CD4-positive, alpha-beta T cell (primary cell): Measurements from ENCODE around the gene PMCH. TPM values are rescaled to one million over a fixed set of nuclear protein-coding genes. Genes with fewer than 3 reads are reported as not detected.

Experiments used
- ATAC-seq: fragments of 200-7000 bp; cut with Tn5 transposase; one replicate; pipeline ENCODE4 v1.10.0; 2022; ENCODE audit warnings: mild to moderate bottlenecking; ENCODE audit not compliant: poor library complexity
- CTCF ChIA-PET: fragments of 350-600 bp; sonication (Branson Sonifier 250); formaldehyde crosslinking; loops from one replicate; lab custom pipeline; 2021; ENCODE audit warnings: antibody characterized with exemption, inconsistent platforms; lab: Charles Lee
- POLR2A ChIA-PET: fragments of 350-600 bp; sonication (Branson Sonifier 250); formaldehyde crosslinking; loops from one replicate; lab custom pipeline; 2021; ENCODE audit warnings: antibody characterized with exemption, inconsistent platforms; lab: Charles Lee
- DNase-seq, 14 experiments: peaks; one replicate each; pipeline ENCODE4 v3.0.0-alpha.2; 2013 to 2020; ENCODE audit warnings: mixed read lengths in 2 of 14
- H3K27ac ChIP-seq, 2 donors: one replicate each; pipeline versions ENCODE4 v1.5.1 to v1.7.0; 2013; ENCODE audit warnings: low read length in 2 of 2, low read depth in 1 of 2, mild to moderate bottlenecking in 1 of 2
- H3K27me3 ChIP-seq, 2 experiments: 1 replicate in 1 of 2; 2 replicates in 1 of 2; pipeline versions ENCODE4 v1.6.1 to v1.7.0; 2013; ENCODE audit warnings: low read length in 2 of 2, control low read depth in 1 of 2, mild to moderate bottlenecking in 1 of 2, moderate library complexity in 1 of 2; ENCODE audit not compliant: insufficient read depth in 2 of 2, control insufficient read depth in 1 of 2
- H3K36me3 ChIP-seq: one replicate; pipeline ENCODE4 v1.6.1; 2013; ENCODE audit warnings: low read length, control low read depth; ENCODE audit not compliant: insufficient read depth
- H3K4me1 ChIP-seq: one replicate; pipeline ENCODE4 v1.6.1; 2013; ENCODE audit warnings: low read length, control low read depth; ENCODE audit not compliant: insufficient read depth
- H3K4me3 ChIP-seq: one replicate; pipeline ENCODE4 v1.5.1; 2013; ENCODE audit warnings: mild to moderate bottlenecking, low read length, moderate library complexity
- H3K9me3 ChIP-seq, 2 experiments: 1 replicate in 1 of 2; 2 replicates in 1 of 2; pipeline versions ENCODE4 v1.6.1 to v1.7.0; 2013; ENCODE audit warnings: low read length in 2 of 2, mild to moderate bottlenecking in 2 of 2, control low read depth in 1 of 2, moderate library complexity in 1 of 2; ENCODE audit not compliant: control insufficient read depth in 1 of 2, insufficient read depth in 1 of 2
- H3K27ac Mint-ChIP-seq: one replicate; pipeline ENCODE4 v1.8.0; 2020; ENCODE audit warnings: mixed read lengths
- H3K27me3 Mint-ChIP-seq: one replicate; pipeline ENCODE4 v1.8.0; 2021; ENCODE audit warnings: mixed read lengths
- H3K36me3 Mint-ChIP-seq: one replicate; pipeline ENCODE4 v1.8.0; 2021; ENCODE audit warnings: low read depth, mixed read lengths
- H3K4me1 Mint-ChIP-seq: one replicate; pipeline ENCODE4 v1.8.0; 2021; ENCODE audit warnings: low read depth, mixed read lengths
- H3K4me3 Mint-ChIP-seq: one replicate; pipeline ENCODE4 v1.8.0; 2020; ENCODE audit warnings: mild to moderate bottlenecking, mixed read lengths
- H3K9me3 Mint-ChIP-seq: one replicate; pipeline ENCODE4 v1.8.0; 2020; ENCODE audit warnings: mixed read lengths
- intact Hi-C, 2 experiments: fragments of 100-400 bp; cut with DNase I in 1 of 2; cut with micrococcal nuclease in 1 of 2; formaldehyde crosslinking; loops; one replicate each; pipeline versions ENCODE4 v1.15.1 to v1.9.0; 2023 to 2025; cut with DNase I, micrococcal nuclease
- total RNA-seq, 174 experiments: library from RNA in 2 of 174; stranded (reverse) in 2 of 174; gene quantifications; one replicate each; pipeline ENCODE4 v1.2.3 and lab custom pipeline; 2021 to 2026
- TF ChIP-seq, protein P1 (sequence below): fragments of 200-600 bp; IDR thresholded peaks from one replicate; pipeline ENCODE4 v1.8.0; 2022; ENCODE audit warnings: antibody characterized with exemption, mild to moderate bottlenecking

The PMCH gene
- total RNA-seq, 2 experiments from 2014 or later, result not detected

- Histone ChIP-seq H3K4me3 (no peak overlapping the region), H3K27me3 (no peaks in the 10 kb centered on the region), H3K9me3 (no peaks in the 10 kb centered on the region), H3K36me3 (no peaks in the 10 kb centered on the region), H3K4me1 (no peaks in the 10 kb centered on the region), H3K27ac (no peak overlapping the region)
- Mint-ChIP-seq H3K4me1 (no peaks in the 10 kb centered on the region), H3K9me3 (no peaks in the 10 kb centered on the region), H3K36me3 (no peaks in the 10 kb centered on the region), H3K4me3 (no peak overlapping the region), H3K27me3 (no peaks in the 10 kb centered on the region), H3K27ac (no peak overlapping the region)
- ChIA-PET POLR2A (no interaction called here), CTCF (interaction anchor here (0.9 kb wide), 1 partner anchor 17 kb away, joined by 3 read pairs; no protein-coding TSS in a partner anchor)
- DNase-seq (no peak), ATAC-seq (no peak)
- TF ChIP-seq, protein P1, sequence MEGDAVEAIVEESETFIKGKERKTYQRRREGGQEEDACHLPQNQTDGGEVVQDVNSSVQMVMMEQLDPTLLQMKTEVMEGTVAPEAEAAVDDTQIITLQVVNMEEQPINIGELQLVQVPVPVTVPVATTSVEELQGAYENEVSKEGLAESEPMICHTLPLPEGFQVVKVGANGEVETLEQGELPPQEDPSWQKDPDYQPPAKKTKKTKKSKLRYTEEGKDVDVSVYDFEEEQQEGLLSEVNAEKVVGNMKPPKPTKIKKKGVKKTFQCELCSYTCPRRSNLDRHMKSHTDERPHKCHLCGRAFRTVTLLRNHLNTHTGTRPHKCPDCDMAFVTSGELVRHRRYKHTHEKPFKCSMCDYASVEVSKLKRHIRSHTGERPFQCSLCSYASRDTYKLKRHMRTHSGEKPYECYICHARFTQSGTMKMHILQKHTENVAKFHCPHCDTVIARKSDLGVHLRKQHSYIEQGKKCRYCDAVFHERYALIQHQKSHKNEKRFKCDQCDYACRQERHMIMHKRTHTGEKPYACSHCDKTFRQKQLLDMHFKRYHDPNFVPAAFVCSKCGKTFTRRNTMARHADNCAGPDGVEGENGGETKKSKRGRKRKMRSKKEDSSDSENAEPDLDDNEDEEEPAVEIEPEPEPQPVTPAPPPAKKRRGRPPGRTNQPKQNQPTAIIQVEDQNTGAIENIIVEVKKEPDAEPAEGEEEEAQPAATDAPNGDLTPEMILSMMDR, result no peak
- intact Hi-C loops, result no loop called here
Measured at GRCh38 chr12:102215992-102216691, 18.5 kb upstream of the PMCH start.

DNA sequence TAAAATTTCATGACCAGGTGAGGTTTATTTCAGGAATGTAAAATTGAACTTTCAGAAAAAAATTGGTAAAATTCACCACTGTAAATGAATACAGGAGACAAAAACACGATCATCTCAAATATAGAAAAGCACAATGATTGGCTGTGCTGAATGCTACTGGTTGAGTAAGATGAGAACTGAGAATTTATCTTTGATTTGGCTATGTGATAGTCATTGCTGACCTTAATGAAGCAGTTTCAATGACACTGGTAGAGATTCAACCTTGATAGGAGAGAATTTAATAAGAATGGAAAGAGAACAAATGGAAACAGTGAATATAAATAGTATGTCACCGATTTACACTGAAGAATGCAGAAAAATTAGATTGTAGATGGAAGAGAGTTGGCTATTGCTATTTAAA lies 6.4 kb upstream of the PMCH start:
- Mint-ChIP-seq H3K27me3 (no peaks in the 10 kb centered on the region), H3K36me3 (no peaks in the 10 kb centered on the region), H3K4me3 (no peak overlapping the region), H3K9me3 (peaks cover 7% of the 10 kb centered on the region), H3K4me1 (no peaks in the 10 kb centered on the region), H3K27ac (no peak overlapping the region)
- H3K9me3 ChIP-seq, result peaks cover 0 to 7% of the 10 kb centered on the region in 2 experiments
- intact Hi-C loops, result no loop called here
- no peak overlapping the region for H3K4me3 ChIP-seq
- no peak overlapping the region for H3K27ac ChIP-seq
- ChIA-PET CTCF (no interaction called here), POLR2A (no interaction called here)
- H3K4me1 ChIP-seq, result no peaks in the 10 kb centered on the region
- DNase-seq (no peak), ATAC-seq (no peak)
- TF ChIP-seq, protein P1, result no peak
- no peaks in the 10 kb centered on the region for H3K27me3 ChIP-seq
- H3K36me3 ChIP-seq, result no peaks in the 10 kb centered on the region

- H3K27me3 ChIP-seq, result no peaks in the 10 kb centered on the region
- no peak overlapping the region for H3K27ac ChIP-seq
- H3K27me3 Mint-ChIP-seq, result no peaks in the 10 kb centered on the region
- no peaks in the 10 kb centered on the region for H3K36me3 Mint-ChIP-seq
- no peaks in the 10 kb centered on the region for H3K4me1 Mint-ChIP-seq
- H3K4me1 ChIP-seq, result no peaks in the 10 kb centered on the region
- H3K4me3 Mint-ChIP-seq, result no peak overlapping the region
- no peak for ATAC-seq
- TF ChIP-seq, protein P1, result no peak
- no peak overlapping the region for H3K4me3 ChIP-seq
- H3K9me3 ChIP-seq, result no peaks in the 10 kb centered on the region
- POLR2A ChIA-PET, result no interaction called here
- no peaks in the 10 kb centered on the region for H3K36me3 ChIP-seq
- CTCF ChIA-PET, result no interaction called here
- no peak overlapping the region for H3K27ac Mint-ChIP-seq
- peaks cover 3% of the 10 kb centered on the region for H3K9me3 Mint-ChIP-seq
- no peak for DNase-seq
- intact Hi-C loops, result no loop called here
Measured at GRCh38 chr12:102202556-102202955, 4.9 kb upstream of the PMCH start.
